H9 (cell line): ENCODE results near the gene SMIM14. TPM values are rescaled to one million over a fixed set of nuclear protein-coding genes. Genes with fewer than 3 reads are reported as not detected.
"Not testable (repeated sequence)": the region's sequence is repeated elsewhere in the genome, so short reads cannot be mapped to it uniquely, and the experiment has no call there.

ENCODE experiments used
- DNase-seq: peaks from one replicate; pipeline ENCODE4 v3.0.0-alpha.2; 2017
- H2AFZ ChIP-seq: one replicate; pipeline ENCODE4 v1.6.1; 2013; ENCODE audit warnings: mild to moderate bottlenecking, low read length, control low read depth, moderate library complexity
- H2AK5ac ChIP-seq: 2 replicates; pipeline ENCODE4 v1.6.1; 2013; ENCODE audit warnings: low read length, control low read depth, mixed read lengths; ENCODE audit not compliant: insufficient read length
- H2BK120ac ChIP-seq: one replicate; pipeline ENCODE4 v1.6.1; 2013; ENCODE audit warnings: low read depth, mild to moderate bottlenecking, low read length, control low read depth, inconsistent platforms; ENCODE audit not compliant: poor library complexity, severe bottlenecking
- H2BK12ac ChIP-seq: 2 replicates; pipeline ENCODE4 v1.6.1; 2013; ENCODE audit warnings: low read length, control low read depth, mixed read lengths, low read depth; ENCODE audit not compliant: insufficient read length
- H2BK15ac ChIP-seq: 2 replicates; pipeline ENCODE4 v1.6.1; 2013; ENCODE audit warnings: low read depth, low read length, control low read depth
- H2BK20ac ChIP-seq: one replicate; pipeline ENCODE4 v1.6.1; 2013; ENCODE audit warnings: low read depth, mild to moderate bottlenecking, low read length, control low read depth, inconsistent platforms; ENCODE audit not compliant: poor library complexity, severe bottlenecking
- H2BK5ac ChIP-seq: 2 replicates; pipeline ENCODE4 v1.6.1; 2013; ENCODE audit warnings: low read length, control low read depth, mixed read lengths; ENCODE audit not compliant: insufficient read length
- H3K14ac ChIP-seq: 2 replicates; pipeline ENCODE4 v1.6.1; 2013; ENCODE audit warnings: low read length, control low read depth; ENCODE audit not compliant: insufficient read depth
- H3K18ac ChIP-seq: 2 replicates; pipeline ENCODE4 v1.6.1; 2013; ENCODE audit warnings: low read depth, mild to moderate bottlenecking, mixed read lengths, low read length, control low read depth; ENCODE audit not compliant: insufficient read length
- H3K23ac ChIP-seq: 2 replicates; pipeline ENCODE4 v1.6.1; 2013; ENCODE audit warnings: low read length, control low read depth, mixed read lengths, low read depth; ENCODE audit not compliant: insufficient read length
- H3K23me2 ChIP-seq: 2 replicates; pipeline ENCODE4 v1.6.1; 2013; ENCODE audit warnings: low read depth, mild to moderate bottlenecking, mixed read lengths, low read length, control low read depth; ENCODE audit not compliant: insufficient read length, poor library complexity, severe bottlenecking
- H3K27ac ChIP-seq: 2 replicates; pipeline ENCODE4 v1.5.1; 2013; ENCODE audit warnings: low read length, control low read depth, mixed read lengths, low read depth; ENCODE audit not compliant: insufficient read length
- H3K27me3 ChIP-seq: 2 replicates; pipeline ENCODE4 v1.6.1; 2013; ENCODE audit warnings: low read length, control low read depth, inconsistent platforms; ENCODE audit not compliant: insufficient read depth
- H3K4ac ChIP-seq: 2 replicates; pipeline ENCODE4 v1.6.1; 2013; ENCODE audit warnings: low read depth, mild to moderate bottlenecking, control low read depth, inconsistent platforms, low read length, moderate library complexity
- H3K4me1 ChIP-seq: 2 replicates; pipeline ENCODE4 v1.6.1; 2013; ENCODE audit warnings: low read length, control low read depth, inconsistent platforms; ENCODE audit not compliant: insufficient read depth
- H3K4me2 ChIP-seq: 2 replicates; pipeline ENCODE4 v1.6.1; 2013; ENCODE audit warnings: low read length, control low read depth, mixed read lengths; ENCODE audit not compliant: insufficient read length, insufficient read depth
- H3K56ac ChIP-seq: 2 replicates; pipeline ENCODE4 v1.6.1; 2013; ENCODE audit warnings: low read depth, mild to moderate bottlenecking, mixed read lengths, low read length, control low read depth; ENCODE audit not compliant: insufficient read length
- H3K79me1 ChIP-seq: 2 replicates; pipeline ENCODE4 v1.6.1; 2013; ENCODE audit warnings: low read depth, mild to moderate bottlenecking, moderate library complexity, low read length, control low read depth, inconsistent platforms; ENCODE audit not compliant: insufficient read depth, poor library complexity, severe bottlenecking
- H3K79me2 ChIP-seq: 2 replicates; pipeline ENCODE4 v1.6.1; 2013; ENCODE audit warnings: low read length, control low read depth, inconsistent platforms; ENCODE audit not compliant: insufficient read depth
- H3K9ac ChIP-seq: 2 replicates; pipeline ENCODE4 v1.6.1; 2013; ENCODE audit warnings: low read length, control low read depth, mixed read lengths; ENCODE audit not compliant: insufficient read length; ENCODE audit errors: extremely low read depth
- H3K9me3 ChIP-seq: one replicate; pipeline ENCODE4 v1.6.1; 2013; ENCODE audit warnings: low read depth, low read length, inconsistent platforms; ENCODE audit not compliant: control insufficient read depth
- H3T11ph ChIP-seq: one replicate; pipeline ENCODE4 v1.6.1; 2013; ENCODE audit warnings: mild to moderate bottlenecking, low read length, control low read depth, inconsistent platforms
- H4K20me1 ChIP-seq: one replicate; pipeline ENCODE4 v1.6.1; 2013; ENCODE audit not compliant: control insufficient read depth, insufficient read length, insufficient read depth
- H4K5ac ChIP-seq: 2 replicates; pipeline ENCODE4 v1.6.1; 2013; ENCODE audit warnings: low read depth, mild to moderate bottlenecking, mixed read lengths, low read length, control low read depth; ENCODE audit not compliant: insufficient read length
- H4K8ac ChIP-seq: replicated peaks from 2 replicates; pipeline ENCODE4 v1.6.1; 2013; ENCODE audit warnings: low read length, control low read depth, mixed read lengths, low read depth; ENCODE audit not compliant: insufficient read length
- H4K91ac ChIP-seq: 2 replicates; pipeline ENCODE4 v1.6.1; 2013; ENCODE audit warnings: low read depth, mild to moderate bottlenecking, moderate library complexity, mixed read lengths, low read length, control low read depth; ENCODE audit not compliant: insufficient read length
- H3K27ac Mint-ChIP-seq, 3 experiments: 2 replicates in 2 of 3; 3 replicates in 1 of 3; pipeline ENCODE4 v1.8.0; 2020 to 2021; ENCODE audit warnings: mixed read lengths in 3 of 3, mild to moderate bottlenecking in 1 of 3, moderate library complexity in 1 of 3
- H3K27me3 Mint-ChIP-seq: 2 replicates; pipeline ENCODE4 v1.8.0; 2021; ENCODE audit warnings: low read depth, mild to moderate bottlenecking, moderate library complexity, mixed read lengths
- H3K36me3 Mint-ChIP-seq, 3 experiments: 2 replicates in 2 of 3; 3 replicates in 1 of 3; pipeline ENCODE4 v1.8.0; 2020 to 2021; ENCODE audit warnings: low read depth in 3 of 3, mixed read lengths in 3 of 3; ENCODE audit not compliant: insufficient read depth in 1 of 3
- H3K4me1 Mint-ChIP-seq, 2 experiments: 2 replicates each; pipeline ENCODE4 v1.8.0; 2020; ENCODE audit warnings: mixed read lengths in 2 of 2
- H3K4me3 Mint-ChIP-seq, 2 experiments: 2 replicates in 1 of 2; 3 replicates in 1 of 2; pipeline ENCODE4 v1.8.0; 2020 to 2021; ENCODE audit warnings: mild to moderate bottlenecking in 2 of 2, mixed read lengths in 2 of 2, moderate library complexity in 1 of 2
- H3K9me3 Mint-ChIP-seq, 2 experiments: 2 replicates in 1 of 2; 3 replicates in 1 of 2; pipeline ENCODE4 v1.8.0; 2020; ENCODE audit warnings: mild to moderate bottlenecking in 2 of 2, mixed read lengths in 2 of 2, moderate library complexity in 1 of 2
- WGBS: extraction: QIAGEN DNeasy Blood & Tissue Kit; methylation state at CpG from one replicate; pipeline ENCODE4 v1.1.7; 2013; ENCODE audit warnings: missing lambda C conversion rate, low lambda C conversion rate, mixed read lengths; ENCODE audit not compliant: insufficient read length; ENCODE audit errors: extremely low coverage; 5-methylcytosine and 5-hydroxymethylcytosine counted together
- total RNA-seq: library from RNA; stranded (reverse); gene quantifications from 2 replicates; pipeline ENCODE4 v1.2.1, GENCODE V29; 2021
- TF ChIP-seq, protein P1 (sequence below): fragments of 200-600 bp; sonication (generic); conservative IDR thresholded peaks from 3 replicates; pipeline ENCODE4 v1.8.0; 2021; ENCODE audit warnings: antibody characterized with exemption, mild to moderate bottlenecking

The SMIM14 gene
- total RNA-seq, 1 experiment from 2014 or later = 19.4 TPM

DNA sequence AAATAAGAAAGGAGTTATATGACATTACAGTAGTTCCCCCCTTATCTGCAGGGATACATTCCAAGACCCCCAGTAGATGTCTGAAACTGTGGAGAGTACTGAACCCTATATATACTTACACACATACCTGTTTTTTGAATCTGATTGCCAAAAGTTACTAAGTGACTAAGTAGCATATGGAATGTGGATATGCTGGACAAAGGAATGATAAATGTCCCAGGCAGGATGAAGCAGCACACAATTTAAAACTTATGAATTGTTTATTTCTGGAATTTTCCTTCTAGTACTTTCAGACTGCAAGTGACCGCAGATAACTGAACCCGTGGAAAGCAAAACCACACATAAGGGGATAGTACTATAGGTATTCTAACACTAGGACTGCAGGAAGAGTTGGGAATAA lies 134.1 kb downstream of the SMIM14 start:
- H3K23ac ChIP-seq = no peak overlapping the region
- H3K23me2 ChIP-seq = no peaks in the 10 kb centered on the region
- no peak overlapping the region for H2BK120ac ChIP-seq
- Mint-ChIP-seq H3K36me3 (peaks cover 46 to 87% (median 79%) of the 10 kb centered on the region in 3 experiments; a peak in 6 of 7 replicates), H3K27ac (no peak overlapping the region), H3K4me1 (no peaks in the 10 kb centered on the region), H3K9me3 (no peaks in the 10 kb centered on the region), H3K4me3 (no peak overlapping the region), H3K27me3 (no peaks in the 10 kb centered on the region)
- H3K4me1 ChIP-seq = no peaks in the 10 kb centered on the region
- TF ChIP-seq, protein P1, sequence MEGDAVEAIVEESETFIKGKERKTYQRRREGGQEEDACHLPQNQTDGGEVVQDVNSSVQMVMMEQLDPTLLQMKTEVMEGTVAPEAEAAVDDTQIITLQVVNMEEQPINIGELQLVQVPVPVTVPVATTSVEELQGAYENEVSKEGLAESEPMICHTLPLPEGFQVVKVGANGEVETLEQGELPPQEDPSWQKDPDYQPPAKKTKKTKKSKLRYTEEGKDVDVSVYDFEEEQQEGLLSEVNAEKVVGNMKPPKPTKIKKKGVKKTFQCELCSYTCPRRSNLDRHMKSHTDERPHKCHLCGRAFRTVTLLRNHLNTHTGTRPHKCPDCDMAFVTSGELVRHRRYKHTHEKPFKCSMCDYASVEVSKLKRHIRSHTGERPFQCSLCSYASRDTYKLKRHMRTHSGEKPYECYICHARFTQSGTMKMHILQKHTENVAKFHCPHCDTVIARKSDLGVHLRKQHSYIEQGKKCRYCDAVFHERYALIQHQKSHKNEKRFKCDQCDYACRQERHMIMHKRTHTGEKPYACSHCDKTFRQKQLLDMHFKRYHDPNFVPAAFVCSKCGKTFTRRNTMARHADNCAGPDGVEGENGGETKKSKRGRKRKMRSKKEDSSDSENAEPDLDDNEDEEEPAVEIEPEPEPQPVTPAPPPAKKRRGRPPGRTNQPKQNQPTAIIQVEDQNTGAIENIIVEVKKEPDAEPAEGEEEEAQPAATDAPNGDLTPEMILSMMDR = no peak
- H4K8ac ChIP-seq = no peak overlapping the region
- no peak overlapping the region for H4K91ac ChIP-seq
- H3T11ph ChIP-seq = no peak overlapping the region
- H3K4me2 ChIP-seq = no peak overlapping the region
- no peaks in the 10 kb centered on the region for H3K27me3 ChIP-seq
- H3K18ac ChIP-seq = no peak overlapping the region
- no peak overlapping the region for H2BK5ac ChIP-seq
- H2AK5ac ChIP-seq = no peak overlapping the region
- H3K4ac ChIP-seq = no peak overlapping the region
- DNase-seq = no peak
- H4K20me1 ChIP-seq = no peaks in the 10 kb centered on the region
- no peak overlapping the region for H2BK15ac ChIP-seq
- H3K14ac ChIP-seq = no peak overlapping the region
- H3K79me1 ChIP-seq = no peaks in the 10 kb centered on the region
- no peak overlapping the region for H3K27ac ChIP-seq
- no peaks in the 10 kb centered on the region for H3K9me3 ChIP-seq
- H2BK12ac ChIP-seq = no peak overlapping the region
- no peak overlapping the region for H4K5ac ChIP-seq
- H3K9ac ChIP-seq = no peak overlapping the region
- no peak overlapping the region for H2AFZ ChIP-seq
- no peaks in the 10 kb centered on the region for H3K79me2 ChIP-seq
- WGBS = no CpG with 5 or more reads among the region's 2 CpGs
- no peak overlapping the region for H2BK20ac ChIP-seq
- H3K56ac ChIP-seq = no peak overlapping the region

DNA sequence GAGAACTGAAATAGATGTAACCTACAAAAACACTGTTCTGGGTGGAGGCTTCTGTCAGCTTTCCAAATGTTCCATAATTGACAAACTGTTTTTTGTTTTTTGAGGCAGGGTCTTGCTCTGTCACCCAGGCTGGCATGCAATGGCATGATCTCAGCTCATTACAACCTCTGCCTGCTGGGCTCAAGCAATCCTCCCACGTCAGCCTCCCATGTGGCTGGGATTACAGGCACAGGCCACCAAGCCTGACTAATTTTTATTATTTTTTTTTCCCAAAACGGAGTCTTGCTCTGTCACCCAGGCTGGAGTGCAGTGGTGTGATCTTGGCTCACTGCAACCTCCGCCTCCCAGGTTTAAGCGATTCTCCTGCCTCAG lies 136.0 kb downstream of the SMIM14 start:
- H2BK15ac ChIP-seq, H3T11ph ChIP-seq, H3K27me3 ChIP-seq, H3K4me1 Mint-ChIP-seq, H4K8ac ChIP-seq, H2BK20ac ChIP-seq, H3K23ac ChIP-seq, H3K9me3 Mint-ChIP-seq, H3K9ac ChIP-seq, H3K27ac Mint-ChIP-seq, H4K20me1 ChIP-seq, H2BK5ac ChIP-seq, H3K79me2 ChIP-seq, H3K4me1 ChIP-seq, H3K27ac ChIP-seq, H3K14ac ChIP-seq, H3K79me1 ChIP-seq, H3K56ac ChIP-seq, H3K4me2 ChIP-seq, H2AK5ac ChIP-seq, H4K91ac ChIP-seq, H3K4ac ChIP-seq, H3K27me3 Mint-ChIP-seq, H2BK12ac ChIP-seq, H3K18ac ChIP-seq, H2AFZ ChIP-seq, DNase-seq, H2BK120ac ChIP-seq, H3K4me3 Mint-ChIP-seq, H4K5ac ChIP-seq, H3K9me3 ChIP-seq, H3K23me2 ChIP-seq: not testable (repeated sequence)
- WGBS = no CpG with 5 or more reads among the region's 4 CpGs
- peaks cover 38 to 81% (median 64%) of the 10 kb centered on the region in 3 experiments; a peak in 6 of 7 replicates for H3K36me3 Mint-ChIP-seq
